Astrocyte of the spinal cord (primary cell): ENCODE measurements around the gene LRRC41.
A peak's percentile ranks its signal among the peaks of the same experiment; 100 is the strongest.

Experiments
- DNase-seq: peaks from one replicate; pipeline ENCODE4 v3.0.0; 2011; ENCODE audit warnings: low read depth, low spot score
- H3K4me3 ChIP-seq: 2 replicates; pipeline ENCODE4 v1.5.1; 2011; ENCODE audit warnings: low read depth, mild to moderate bottlenecking, low read length, moderate library complexity
- in situ Hi-C: cut with HindIII; loops from 2 replicates; pipeline ENCODE4 v1.10.0; 2017; ENCODE audit warnings: low sequenced_read_pairs
- TF ChIP-seq, protein P1 (sequence below): IDR thresholded peaks from 2 replicates; pipeline ENCODE4 v1.5.1; 2012; ENCODE audit warnings: low read depth, mild to moderate bottlenecking, low read length, inconsistent platforms

LRRC41 gene

DNA sequence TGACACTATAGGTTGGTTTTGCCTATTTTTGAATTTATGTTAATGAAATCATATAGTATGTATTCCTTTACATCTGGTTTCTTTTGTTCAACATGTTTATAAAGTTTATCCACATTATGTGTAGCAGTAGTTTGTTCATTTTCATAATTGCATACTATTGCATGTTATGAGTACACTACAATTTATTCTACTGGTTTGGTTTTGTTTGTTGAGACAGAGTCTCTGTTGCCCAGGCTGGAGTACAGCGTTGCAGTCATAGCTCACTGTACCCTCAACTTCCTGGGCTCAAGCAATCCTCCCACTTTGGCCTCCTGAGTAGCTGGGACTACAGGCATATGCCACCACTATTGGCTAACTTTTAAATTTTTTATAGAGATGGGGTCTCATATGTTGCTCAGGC, 34.8 kb downstream of the LRRC41 start:
- no peak for DNase-seq
- no peak overlapping the region for H3K4me3 ChIP-seq
- in situ Hi-C loops = no loop called here
- TF ChIP-seq, protein P1, sequence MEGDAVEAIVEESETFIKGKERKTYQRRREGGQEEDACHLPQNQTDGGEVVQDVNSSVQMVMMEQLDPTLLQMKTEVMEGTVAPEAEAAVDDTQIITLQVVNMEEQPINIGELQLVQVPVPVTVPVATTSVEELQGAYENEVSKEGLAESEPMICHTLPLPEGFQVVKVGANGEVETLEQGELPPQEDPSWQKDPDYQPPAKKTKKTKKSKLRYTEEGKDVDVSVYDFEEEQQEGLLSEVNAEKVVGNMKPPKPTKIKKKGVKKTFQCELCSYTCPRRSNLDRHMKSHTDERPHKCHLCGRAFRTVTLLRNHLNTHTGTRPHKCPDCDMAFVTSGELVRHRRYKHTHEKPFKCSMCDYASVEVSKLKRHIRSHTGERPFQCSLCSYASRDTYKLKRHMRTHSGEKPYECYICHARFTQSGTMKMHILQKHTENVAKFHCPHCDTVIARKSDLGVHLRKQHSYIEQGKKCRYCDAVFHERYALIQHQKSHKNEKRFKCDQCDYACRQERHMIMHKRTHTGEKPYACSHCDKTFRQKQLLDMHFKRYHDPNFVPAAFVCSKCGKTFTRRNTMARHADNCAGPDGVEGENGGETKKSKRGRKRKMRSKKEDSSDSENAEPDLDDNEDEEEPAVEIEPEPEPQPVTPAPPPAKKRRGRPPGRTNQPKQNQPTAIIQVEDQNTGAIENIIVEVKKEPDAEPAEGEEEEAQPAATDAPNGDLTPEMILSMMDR = no peak

DNA sequence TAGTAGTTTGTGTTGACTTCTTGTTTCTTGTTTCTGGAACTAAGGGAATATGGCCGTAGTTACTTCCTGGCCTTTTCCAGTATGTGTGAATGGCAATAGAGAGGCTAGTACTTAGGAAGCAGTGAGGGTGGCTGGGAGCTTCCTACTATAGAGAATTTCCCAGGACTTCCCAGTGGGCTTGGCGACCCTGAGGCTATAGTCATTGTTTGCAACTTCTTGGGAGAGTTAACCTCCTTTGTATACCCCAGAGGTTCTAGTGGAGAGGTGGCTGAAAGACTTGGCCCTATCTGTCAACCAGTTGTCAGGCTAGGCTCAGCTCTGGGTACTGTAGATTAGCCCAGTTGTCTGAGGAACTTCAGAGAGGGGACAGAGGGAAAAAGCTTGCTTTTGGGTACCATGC, 40.3 kb downstream of the LRRC41 start:
- no peak overlapping the region for H3K4me3 ChIP-seq
- TF ChIP-seq, protein P1 = no peak
- DNase-seq = no peak
- in situ Hi-C loops = no loop called here

DNA sequence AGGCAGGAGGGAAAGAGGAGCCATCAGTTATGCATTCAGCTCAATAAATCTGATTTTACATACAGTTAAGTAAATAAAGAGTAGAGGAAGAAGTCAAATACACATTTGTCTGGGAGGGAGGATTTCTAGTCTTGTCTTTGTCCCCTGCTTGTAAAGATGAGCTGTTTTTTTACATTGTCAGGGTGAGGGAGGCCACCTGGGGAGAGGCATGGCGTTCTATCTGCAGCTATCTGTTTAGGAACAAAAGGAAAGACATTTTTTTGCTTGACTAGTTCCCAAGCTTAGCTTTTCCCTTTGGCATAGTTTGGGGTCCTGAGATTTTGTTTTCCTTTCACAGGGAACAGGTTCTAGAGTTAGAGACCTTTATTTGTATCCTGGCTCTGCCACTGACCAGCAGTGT, 40.9 kb downstream of the LRRC41 start:
- H3K4me3 ChIP-seq = no peak overlapping the region
- DNase-seq = no peak
- TF ChIP-seq, protein P1 = no peak
- in situ Hi-C loops = no loop called here

DNA sequence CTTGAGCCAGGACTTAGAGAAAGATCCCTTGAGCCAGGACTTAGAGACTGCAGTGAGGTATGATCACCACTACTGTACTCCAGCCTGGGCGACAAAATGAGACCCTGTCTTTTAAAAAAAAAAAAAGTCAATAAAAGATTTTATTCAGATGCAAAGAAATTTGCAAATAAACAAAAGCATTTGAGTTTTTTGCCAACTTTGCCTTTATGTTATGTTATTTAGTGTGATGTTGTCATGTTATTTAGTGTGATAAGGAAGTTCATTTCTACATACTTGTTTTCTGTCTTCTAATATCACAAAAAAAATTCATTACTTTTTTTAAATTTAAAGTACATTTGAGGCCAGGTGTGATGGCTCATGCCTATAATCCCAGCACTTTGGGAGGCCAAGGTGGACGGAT, 46.9 kb downstream of the LRRC41 start:
- DNase-seq = no peak
- TF ChIP-seq, protein P1 = no peak
- no peak overlapping the region for H3K4me3 ChIP-seq
- in situ Hi-C loops = no loop called here

DNA sequence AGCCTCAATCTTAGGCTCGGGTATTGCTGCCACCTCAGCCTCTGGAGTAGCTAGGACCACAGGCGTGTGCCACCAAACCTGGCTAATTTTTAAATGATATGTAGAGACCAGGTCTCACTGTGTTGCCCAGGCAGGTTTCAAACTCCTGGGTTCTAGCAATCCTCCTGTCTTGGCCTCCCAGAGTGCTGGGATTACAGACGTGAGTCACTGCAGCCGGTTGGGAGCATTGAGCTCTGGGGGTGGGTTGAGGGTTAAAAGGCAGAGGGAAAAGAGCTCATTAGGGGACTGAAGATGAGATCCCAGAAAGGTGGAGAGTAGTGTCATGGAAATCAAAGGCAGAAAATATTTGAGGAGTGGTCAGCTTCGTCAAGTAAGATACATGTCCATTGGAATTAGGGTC, 48.7 kb downstream of the LRRC41 start:
- H3K4me3 ChIP-seq = no peak overlapping the region
- TF ChIP-seq, protein P1 = no peak
- DNase-seq = no peak
- in situ Hi-C loops = no loop called here

DNA sequence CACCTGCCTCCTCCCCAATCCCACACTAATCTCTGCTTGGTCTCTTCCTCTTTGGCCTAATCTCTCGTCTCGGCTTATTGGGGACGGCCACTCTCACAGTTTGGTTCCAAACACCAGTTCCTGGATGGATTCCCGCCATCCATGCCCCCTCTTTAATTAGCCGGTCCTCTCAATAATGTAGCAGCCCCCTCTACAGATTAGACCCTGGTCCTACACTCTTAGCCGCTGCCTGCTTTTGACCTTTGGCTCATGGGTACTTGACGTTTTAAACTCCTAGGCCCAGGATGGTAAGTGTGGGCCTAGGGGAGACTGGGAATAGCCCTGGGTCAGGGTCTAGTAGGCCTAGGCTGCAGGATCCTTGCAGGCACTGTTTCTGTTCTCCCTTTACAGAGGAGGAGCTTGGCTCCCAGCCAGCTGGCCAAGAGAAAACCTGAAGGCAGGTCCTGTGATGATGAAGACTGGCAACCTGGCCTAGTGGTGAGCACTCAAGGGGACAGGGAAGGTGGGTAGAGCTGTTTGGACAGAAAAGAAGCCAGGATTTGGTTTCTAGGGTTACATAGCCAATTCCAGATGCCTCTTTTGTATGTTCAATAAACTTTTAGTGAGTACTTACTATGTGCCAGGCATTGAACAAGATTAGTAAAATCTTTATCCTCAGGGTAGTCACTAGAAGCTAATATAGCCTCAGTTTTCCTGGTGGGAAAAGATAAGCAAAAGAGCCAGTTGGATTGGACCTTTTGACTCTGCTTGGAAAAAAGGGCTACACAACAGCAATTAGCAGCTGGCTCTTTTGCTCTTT, 55.1 kb downstream of the LRRC41 start:
- in situ Hi-C loops = no loop called here
- DNase-seq = no peak
- peak overlapping the region; percentile 67 for H3K4me3 ChIP-seq
- TF ChIP-seq, protein P1 = peak; percentile 10
